ENCODE results near the gene PIGN.

Gene PIGN

GRCh38 chr18:62080172-62080900, 106.5 kb downstream of the PIGN start:
- Histone ChIP-seq H2BK15ac (replicated peaks; ENCODE audit: low read depth) (no peak overlapping the region), H3K9ac (ENCODE audit: low read length) (no peak overlapping the region), H4K8ac (ENCODE audit: low read depth, low read length) (no peak overlapping the region), H2BK120ac (ENCODE audit: low read depth, low read length) (no peak overlapping the region), H3K79me2 (ENCODE audit: control insufficient read depth, insufficient read depth, low read length) (no peaks in the 10 kb centered on the region), H3K79me1 (ENCODE audit: low read length) (no peaks in the 10 kb centered on the region), H3K18ac (ENCODE audit: low read length) (no peak overlapping the region), H2AK5ac (ENCODE audit: low read length) (no peak overlapping the region), H3K36me3 (ENCODE audit: control insufficient read depth, insufficient read depth, low read length) (no peaks in the 10 kb centered on the region), H3K4ac (ENCODE audit: low read depth, low read length) (no peak overlapping the region), H3K56ac (ENCODE audit: low read length) (no peak overlapping the region), H3K4me2 (ENCODE audit: low read length) (no peak overlapping the region), H3K27me3 (ENCODE audit: insufficient read depth, low read length, poor library complexity) (no peaks in the 10 kb centered on the region), H3K27ac (ENCODE audit: low read depth, low read length) (no peak overlapping the region), H2BK5ac (ENCODE audit: low read length) (no peak overlapping the region), H4K5ac (ENCODE audit: low read length) (no peak overlapping the region), H3K4me3 (ENCODE audit: low read length) (no peak overlapping the region), H3K23ac (ENCODE audit: low read length) (no peak overlapping the region), H3K4me1 (ENCODE audit: control insufficient read depth, low read depth, low read length) (no peaks in the 10 kb centered on the region)
- no peak for DNase-seq
- no CpG with 5 or more reads among the region's 5 CpGs for WGBS (ENCODE audit: extremely low coverage, insufficient coverage, low lambda C conversion rate)

- no peak overlapping the region for H2BK120ac ChIP-seq (ENCODE audit: low read depth, low read length)
- no peaks in the 10 kb centered on the region for H3K79me1 ChIP-seq (ENCODE audit: low read length)
- H3K4ac ChIP-seq (ENCODE audit: low read depth, low read length) = no peak overlapping the region
- H2BK15ac ChIP-seq (replicated peaks; ENCODE audit: low read depth) = no peak overlapping the region
- H2AK5ac ChIP-seq (ENCODE audit: low read length) = no peak overlapping the region
- no peak overlapping the region for H3K18ac ChIP-seq (ENCODE audit: low read length)
- no peak overlapping the region for H3K4me3 ChIP-seq (ENCODE audit: low read length)
- H4K5ac ChIP-seq (ENCODE audit: low read length) = no peak overlapping the region
- no peak overlapping the region for H3K9ac ChIP-seq (ENCODE audit: low read length)
- H4K8ac ChIP-seq (ENCODE audit: low read depth, low read length) = no peak overlapping the region
- no peaks in the 10 kb centered on the region for H3K36me3 ChIP-seq (ENCODE audit: control insufficient read depth, insufficient read depth, low read length)
- H3K4me2 ChIP-seq (ENCODE audit: low read length) = no peak overlapping the region
- no peaks in the 10 kb centered on the region for H3K4me1 ChIP-seq (ENCODE audit: control insufficient read depth, low read depth, low read length)
- no peak for DNase-seq
- H2BK5ac ChIP-seq (ENCODE audit: low read length) = no peak overlapping the region
- H3K27me3 ChIP-seq (ENCODE audit: insufficient read depth, low read length, poor library complexity) = no peaks in the 10 kb centered on the region
- H3K23ac ChIP-seq (ENCODE audit: low read length) = no peak overlapping the region
- WGBS (ENCODE audit: extremely low coverage, insufficient coverage, low lambda C conversion rate) = no CpG with 5 or more reads among the region's 2 CpGs
- H3K27ac ChIP-seq (ENCODE audit: low read depth, low read length) = no peak overlapping the region
- no peaks in the 10 kb centered on the region for H3K79me2 ChIP-seq (ENCODE audit: control insufficient read depth, insufficient read depth, low read length)
- H3K56ac ChIP-seq (ENCODE audit: low read length) = no peak overlapping the region
Measured at GRCh38 chr18:62073461-62074281, 113.2 kb downstream of the PIGN start.

GRCh38 chr18:62072370-62072769, 114.5 kb downstream of the PIGN start:
- Histone ChIP-seq H2BK5ac (ENCODE audit: low read length) (no peak overlapping the region), H3K36me3 (ENCODE audit: control insufficient read depth, insufficient read depth, low read length) (no peaks in the 10 kb centered on the region), H2BK120ac (ENCODE audit: low read depth, low read length) (no peak overlapping the region), H3K4ac (ENCODE audit: low read depth, low read length) (no peak overlapping the region), H3K56ac (ENCODE audit: low read length) (no peak overlapping the region), H3K18ac (ENCODE audit: low read length) (no peak overlapping the region), H3K4me3 (ENCODE audit: low read length) (no peak overlapping the region), H4K8ac (ENCODE audit: low read depth, low read length) (no peak overlapping the region), H3K4me1 (ENCODE audit: control insufficient read depth, low read depth, low read length) (no peaks in the 10 kb centered on the region), H3K27ac (ENCODE audit: low read depth, low read length) (no peak overlapping the region), H3K4me2 (ENCODE audit: low read length) (no peak overlapping the region), H3K27me3 (ENCODE audit: insufficient read depth, low read length, poor library complexity) (no peaks in the 10 kb centered on the region), H2AK5ac (ENCODE audit: low read length) (no peak overlapping the region), H3K23ac (ENCODE audit: low read length) (no peak overlapping the region), H3K79me2 (ENCODE audit: control insufficient read depth, insufficient read depth, low read length) (no peaks in the 10 kb centered on the region), H4K5ac (ENCODE audit: low read length) (no peak overlapping the region), H3K79me1 (ENCODE audit: low read length) (no peaks in the 10 kb centered on the region), H3K9ac (ENCODE audit: low read length) (no peak overlapping the region), H2BK15ac (replicated peaks; ENCODE audit: low read depth) (no peak overlapping the region)
- no peak for DNase-seq

- Histone ChIP-seq H3K27ac (ENCODE audit: low read depth, low read length) (no peak overlapping the region), H3K79me2 (ENCODE audit: control insufficient read depth, insufficient read depth, low read length) (no peaks in the 10 kb centered on the region), H3K4me2 (ENCODE audit: low read length) (no peak overlapping the region), H2BK120ac (ENCODE audit: low read depth, low read length) (no peak overlapping the region), H2BK5ac (ENCODE audit: low read length) (no peak overlapping the region), H3K56ac (ENCODE audit: low read length) (no peak overlapping the region), H3K36me3 (ENCODE audit: control insufficient read depth, insufficient read depth, low read length) (no peaks in the 10 kb centered on the region), H3K4ac (ENCODE audit: low read depth, low read length) (no peak overlapping the region), H3K18ac (ENCODE audit: low read length) (no peak overlapping the region), H4K8ac (ENCODE audit: low read depth, low read length) (no peak overlapping the region), H3K4me3 (ENCODE audit: low read length) (no peak overlapping the region), H3K4me1 (ENCODE audit: control insufficient read depth, low read depth, low read length) (no peaks in the 10 kb centered on the region), H3K23ac (ENCODE audit: low read length) (no peak overlapping the region), H3K9ac (ENCODE audit: low read length) (no peak overlapping the region), H2AK5ac (ENCODE audit: low read length) (no peak overlapping the region), H3K79me1 (ENCODE audit: low read length) (no peaks in the 10 kb centered on the region), H2BK15ac (replicated peaks; ENCODE audit: low read depth) (no peak overlapping the region), H3K27me3 (ENCODE audit: insufficient read depth, low read length, poor library complexity) (no peaks in the 10 kb centered on the region), H4K5ac (ENCODE audit: low read length) (no peak overlapping the region)
- WGBS (ENCODE audit: extremely low coverage, insufficient coverage, low lambda C conversion rate) = no CpG with 5 or more reads among the region's 4 CpGs
- no peak for DNase-seq
Measured at GRCh38 chr18:62071071-62071470, 115.8 kb downstream of the PIGN start.

GRCh38 chr18:62070302-62070701, 116.6 kb downstream of the PIGN start:
- Histone ChIP-seq H2BK5ac (ENCODE audit: low read length) (no peak overlapping the region), H2AK5ac (ENCODE audit: low read length) (no peak overlapping the region), H3K56ac (ENCODE audit: low read length) (no peak overlapping the region), H3K18ac (ENCODE audit: low read length) (no peak overlapping the region), H3K4ac (ENCODE audit: low read depth, low read length) (no peak overlapping the region), H3K36me3 (ENCODE audit: control insufficient read depth, insufficient read depth, low read length) (no peaks in the 10 kb centered on the region), H3K27ac (ENCODE audit: low read depth, low read length) (no peak overlapping the region), H3K27me3 (ENCODE audit: insufficient read depth, low read length, poor library complexity) (no peaks in the 10 kb centered on the region), H3K4me3 (ENCODE audit: low read length) (no peak overlapping the region), H4K8ac (ENCODE audit: low read depth, low read length) (no peak overlapping the region), H3K79me1 (ENCODE audit: low read length) (no peaks in the 10 kb centered on the region), H2BK15ac (replicated peaks; ENCODE audit: low read depth) (no peak overlapping the region), H3K23ac (ENCODE audit: low read length) (no peak overlapping the region), H3K79me2 (ENCODE audit: control insufficient read depth, insufficient read depth, low read length) (no peaks in the 10 kb centered on the region), H4K5ac (ENCODE audit: low read length) (no peak overlapping the region), H3K4me1 (ENCODE audit: control insufficient read depth, low read depth, low read length) (no peaks in the 10 kb centered on the region), H3K9ac (ENCODE audit: low read length) (no peak overlapping the region), H3K4me2 (ENCODE audit: low read length) (no peak overlapping the region), H2BK120ac (ENCODE audit: low read depth, low read length) (no peak overlapping the region)
- no peak for DNase-seq
- no CpG with 5 or more reads among the region's 2 CpGs for WGBS (ENCODE audit: extremely low coverage, insufficient coverage, low lambda C conversion rate)
